Smooth muscle cell of the brain vasculature (primary cell): Measurements from ENCODE around the gene LARGE2.

Experiments
- DNase-seq: peaks from one replicate; pipeline ENCODE4 v3.0.0-alpha.2; 2012; ENCODE audit warnings: low read depth, low spot score

LARGE2 gene

DNA sequence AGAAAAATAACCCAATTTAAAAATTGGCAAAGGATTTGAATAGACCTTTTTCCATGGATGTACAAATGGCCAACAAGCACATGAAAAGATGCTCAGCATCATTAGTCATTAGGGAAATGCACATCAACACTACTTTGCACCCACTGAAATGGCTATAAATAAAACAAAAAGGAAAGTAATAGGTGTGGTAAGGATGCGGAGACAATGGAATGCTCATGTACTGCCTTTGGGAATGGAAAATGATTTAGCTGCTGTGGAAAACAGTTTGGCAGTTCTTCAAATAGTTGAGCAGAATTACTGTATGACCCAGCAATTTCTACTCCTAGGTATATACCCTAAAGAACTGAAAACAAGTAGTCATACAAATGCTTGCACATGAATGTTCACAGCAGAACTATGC, 37.4 kb downstream of the LARGE2 start:
- no peak for DNase-seq

DNA sequence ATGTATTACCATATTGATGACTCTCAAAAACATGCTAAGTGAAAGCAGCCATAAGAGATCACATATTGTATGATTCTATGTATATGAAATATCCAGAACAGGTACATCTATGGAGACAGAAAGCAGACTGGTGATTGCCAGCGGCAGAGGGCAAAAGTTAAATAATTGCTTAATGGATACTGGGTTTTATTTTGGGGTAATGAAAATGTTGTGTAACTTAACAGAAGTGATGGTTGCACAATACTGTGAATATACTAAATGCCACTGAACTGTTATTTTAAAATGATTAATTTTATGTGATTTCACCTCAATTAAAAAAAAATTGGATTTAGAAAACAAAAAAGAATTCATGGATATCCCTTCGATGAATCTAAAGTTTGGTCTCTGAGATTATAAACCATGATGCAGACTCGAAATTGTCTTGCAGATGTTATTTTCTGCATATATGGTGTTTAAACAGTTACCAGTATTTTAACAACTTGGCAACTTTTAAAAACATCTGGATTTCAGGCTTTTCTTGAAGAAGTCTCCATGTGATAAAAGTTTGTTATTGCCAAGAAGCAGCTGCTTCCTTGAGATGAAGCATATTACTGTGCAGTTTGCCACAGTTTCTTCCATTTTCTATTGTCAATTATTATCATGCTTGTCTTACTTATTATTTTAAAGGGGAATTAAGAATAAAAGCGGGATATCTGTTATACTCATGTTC, 38.1 kb downstream of the LARGE2 start:
- DNase-seq, result no peak

DNA sequence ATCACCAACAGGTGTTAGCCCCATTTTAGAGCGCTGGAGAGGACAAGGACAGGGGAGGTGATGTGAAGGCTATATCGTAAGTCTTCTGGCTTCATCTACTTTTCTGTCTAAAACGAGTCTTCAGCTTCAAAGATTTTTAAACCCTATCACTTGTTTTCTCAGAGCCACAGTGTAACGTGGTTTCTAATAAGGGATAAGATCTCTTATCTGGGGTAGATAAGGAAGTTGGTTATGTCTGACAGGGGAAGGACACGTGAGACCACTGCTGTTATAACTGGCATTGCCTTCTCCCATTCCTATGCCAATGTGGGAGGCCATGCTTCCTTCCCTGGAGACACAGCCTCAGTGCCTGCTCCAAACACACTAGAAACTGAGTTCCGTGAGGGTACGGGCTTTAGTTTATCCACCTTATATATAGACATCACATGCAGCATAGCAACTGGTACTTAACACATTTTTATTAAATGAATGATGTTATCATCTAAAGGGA, 39.3 kb downstream of the LARGE2 start:
- no peak for DNase-seq

DNA sequence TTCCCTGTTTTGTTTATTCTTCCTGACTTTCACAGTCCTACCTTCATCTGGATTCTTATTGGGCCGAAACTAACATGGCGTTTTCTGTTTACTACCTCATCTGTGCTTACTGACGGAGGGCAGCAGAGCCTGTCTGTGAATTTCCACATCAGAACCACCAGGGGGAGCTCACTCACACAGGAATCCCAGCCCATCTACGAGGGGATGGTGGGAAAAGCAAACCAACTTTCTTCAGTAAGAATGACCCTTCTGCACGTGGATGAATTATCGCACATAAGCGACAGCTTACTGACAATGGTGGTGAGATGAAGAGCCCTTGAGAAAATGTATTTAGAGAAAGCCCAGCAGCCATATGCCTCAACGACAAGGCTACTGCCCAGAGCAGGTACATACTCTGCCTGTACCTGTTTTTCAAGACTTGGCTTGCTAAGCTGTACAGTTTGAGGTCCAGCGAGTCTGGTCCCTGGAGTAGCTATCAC, 42.5 kb downstream of the LARGE2 start:
- DNase-seq, result peak; percentile 49

DNA sequence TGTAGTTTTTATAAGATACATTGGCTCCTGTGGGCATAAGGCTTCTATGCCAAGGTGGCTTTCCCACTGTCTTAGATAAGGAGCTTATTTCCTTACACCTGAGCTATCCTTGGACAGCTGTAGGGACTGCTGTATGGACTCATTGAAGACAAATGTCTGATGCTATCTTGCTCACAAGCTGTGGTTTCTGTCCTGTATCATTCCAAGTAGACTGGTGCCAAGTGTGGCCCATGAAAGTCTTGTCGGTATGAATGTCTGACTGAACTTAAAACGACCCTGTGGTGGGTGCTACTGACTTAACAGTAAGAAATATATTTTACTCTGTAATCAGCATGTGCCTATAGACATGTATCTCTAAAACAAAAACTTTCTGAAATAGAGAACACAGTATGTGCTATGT, 45.0 kb downstream of the LARGE2 start:
- DNase-seq, result no peak

DNA sequence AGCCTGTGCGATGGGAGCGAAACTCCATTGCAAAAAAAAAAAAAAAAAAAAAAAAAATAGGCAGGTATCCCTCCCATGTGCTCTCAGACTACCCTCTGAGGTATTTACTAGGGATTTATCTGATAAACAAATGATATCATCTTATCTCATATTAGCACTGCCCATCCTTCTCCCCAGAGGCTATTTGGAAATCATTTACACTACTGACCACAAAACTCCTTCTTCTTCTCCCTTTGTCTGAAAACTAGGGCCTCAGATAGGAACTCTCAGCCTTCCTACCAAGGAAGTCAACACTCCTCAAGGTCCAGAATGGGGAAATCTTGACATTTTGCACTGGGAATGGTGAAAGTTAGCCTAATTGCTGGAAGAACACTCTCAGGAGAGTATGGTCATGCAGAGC, 46.4 kb downstream of the LARGE2 start:
- DNase-seq, result no peak

DNA sequence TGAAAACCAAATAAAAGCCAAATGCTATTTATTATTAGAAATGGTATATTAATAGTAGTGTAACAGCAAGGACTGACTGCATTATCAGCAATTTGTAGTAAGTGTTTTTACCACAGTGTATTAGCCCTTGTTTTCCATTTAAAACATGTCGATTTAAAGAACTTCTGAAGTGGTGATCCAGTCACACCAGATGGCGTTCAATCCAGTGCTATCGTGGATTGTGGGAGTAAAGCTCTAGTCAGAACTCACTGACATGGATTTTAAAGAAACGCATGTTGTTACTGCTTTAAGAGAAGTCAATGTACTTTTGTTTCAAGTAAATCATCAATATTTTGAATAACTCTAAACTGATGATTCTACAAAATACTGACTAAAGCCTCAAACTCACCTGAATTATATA, 51.1 kb downstream of the LARGE2 start:
- no peak for DNase-seq

DNA sequence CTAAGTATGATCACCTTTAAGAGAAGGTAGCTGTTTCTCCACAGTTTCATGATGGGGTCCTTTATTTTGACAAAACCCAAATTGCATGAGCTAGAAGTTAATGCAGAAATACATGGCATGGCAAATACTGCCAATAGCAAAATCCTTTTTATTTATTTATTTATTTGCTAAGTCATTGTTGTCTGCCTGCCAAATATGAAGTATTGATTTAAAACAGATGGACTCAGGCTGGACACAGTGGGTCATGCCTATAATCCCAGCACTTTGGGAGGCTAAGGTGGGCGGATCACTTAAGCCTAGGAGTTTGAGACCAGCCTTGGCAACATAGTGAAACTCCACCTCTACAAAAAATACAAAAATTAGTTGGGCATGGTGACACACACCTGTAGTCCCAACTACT, 52.4 kb downstream of the LARGE2 start:
- DNase-seq, result no peak
